ENCODE measurements around the gene SMAD5.

Gene SMAD5

DNA sequence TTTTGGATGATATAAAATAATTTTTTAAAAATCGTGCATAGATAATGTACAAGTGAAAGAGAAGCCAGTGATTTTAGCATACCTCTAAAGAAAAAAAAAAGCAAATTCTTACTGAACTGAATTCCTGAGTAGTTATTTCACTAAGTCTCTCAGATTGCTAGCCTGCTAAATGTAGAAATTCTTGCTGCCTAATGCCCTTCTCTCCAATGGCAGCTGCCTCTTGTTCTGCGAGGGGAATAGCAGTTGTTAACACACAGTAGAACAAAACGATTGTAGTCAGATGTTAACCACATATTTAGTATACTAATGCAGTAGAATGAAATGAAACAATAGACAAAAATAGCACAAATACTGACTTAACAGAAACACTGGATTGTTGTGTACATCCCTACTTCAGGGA, 26.8 kb downstream of the SMAD5 start (continued):
- TF ChIP-seq, protein P1, sequence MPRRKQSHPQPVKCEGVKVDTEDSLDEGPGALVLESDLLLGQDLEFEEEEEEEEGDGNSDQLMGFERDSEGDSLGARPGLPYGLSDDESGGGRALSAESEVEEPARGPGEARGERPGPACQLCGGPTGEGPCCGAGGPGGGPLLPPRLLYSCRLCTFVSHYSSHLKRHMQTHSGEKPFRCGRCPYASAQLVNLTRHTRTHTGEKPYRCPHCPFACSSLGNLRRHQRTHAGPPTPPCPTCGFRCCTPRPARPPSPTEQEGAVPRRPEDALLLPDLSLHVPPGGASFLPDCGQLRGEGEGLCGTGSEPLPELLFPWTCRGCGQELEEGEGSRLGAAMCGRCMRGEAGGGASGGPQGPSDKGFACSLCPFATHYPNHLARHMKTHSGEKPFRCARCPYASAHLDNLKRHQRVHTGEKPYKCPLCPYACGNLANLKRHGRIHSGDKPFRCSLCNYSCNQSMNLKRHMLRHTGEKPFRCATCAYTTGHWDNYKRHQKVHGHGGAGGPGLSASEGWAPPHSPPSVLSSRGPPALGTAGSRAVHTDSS (tag by site-specific recombination; IDR thresholded peaks at IDR 0.05), result no peak
- TF ChIP-seq ZNF596 (tag by site-specific recombination; IDR thresholded peaks at IDR 0.05) (no peak), ZNF184 (tag by site-specific recombination; IDR thresholded peaks at IDR 0.05) (no peak), ZNF112 (tag by site-specific recombination; IDR thresholded peaks at IDR 0.05) (no peak), ZNF121 (tag by site-specific recombination; IDR thresholded peaks at IDR 0.05) (no peak)
- TF ChIP-seq, protein P2, sequence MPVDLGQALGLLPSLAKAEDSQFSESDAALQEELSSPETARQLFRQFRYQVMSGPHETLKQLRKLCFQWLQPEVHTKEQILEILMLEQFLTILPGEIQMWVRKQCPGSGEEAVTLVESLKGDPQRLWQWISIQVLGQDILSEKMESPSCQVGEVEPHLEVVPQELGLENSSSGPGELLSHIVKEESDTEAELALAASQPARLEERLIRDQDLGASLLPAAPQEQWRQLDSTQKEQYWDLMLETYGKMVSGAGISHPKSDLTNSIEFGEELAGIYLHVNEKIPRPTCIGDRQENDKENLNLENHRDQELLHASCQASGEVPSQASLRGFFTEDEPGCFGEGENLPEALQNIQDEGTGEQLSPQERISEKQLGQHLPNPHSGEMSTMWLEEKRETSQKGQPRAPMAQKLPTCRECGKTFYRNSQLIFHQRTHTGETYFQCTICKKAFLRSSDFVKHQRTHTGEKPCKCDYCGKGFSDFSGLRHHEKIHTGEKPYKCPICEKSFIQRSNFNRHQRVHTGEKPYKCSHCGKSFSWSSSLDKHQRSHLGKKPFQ (tag by site-specific recombination; IDR thresholded peaks at IDR 0.05), result no peak

DNA sequence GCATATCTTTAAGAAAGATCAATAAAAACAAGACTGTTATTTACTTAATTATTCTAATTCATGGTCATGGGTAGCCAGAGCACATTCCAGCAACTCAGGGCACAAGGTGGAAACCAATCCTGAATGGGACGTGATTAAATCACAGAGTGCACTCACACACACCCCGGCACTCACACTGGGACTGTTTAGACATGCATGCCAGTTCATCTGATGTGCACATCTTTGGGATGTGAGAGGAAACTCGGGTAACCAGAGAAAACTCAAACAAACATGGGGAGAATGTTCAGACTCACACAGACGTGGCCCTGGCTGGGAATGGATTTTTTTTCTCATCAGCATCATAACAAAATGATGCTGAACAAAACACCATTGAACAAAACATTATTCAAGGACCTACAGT, 29.4 kb downstream of the SMAD5 start:
- Histone ChIP-seq H3K27ac (ENCODE audit: extremely low read depth, low read depth, low read length) (no peak overlapping the region), H3K36me3 (ENCODE audit: control insufficient read depth in 2 of 2, insufficient read depth in 1 of 2, low read length in 2 of 2) (peaks cover 23 to 60% of the 10 kb centered on the region in 2 experiments), H3K4me3 (ENCODE audit: low read depth, low read length) (no peak overlapping the region), H3K4me1 (ENCODE audit: control insufficient read depth, insufficient read depth, low read length) (no peaks in the 10 kb centered on the region), H3K9me3 (ENCODE audit: control insufficient read depth, insufficient read depth, low read depth, low read length) (no peaks in the 10 kb centered on the region)
- ChIA-PET POLR2A (no interaction called here), CTCF (no interaction called here)
- TF ChIP-seq, protein P3, sequence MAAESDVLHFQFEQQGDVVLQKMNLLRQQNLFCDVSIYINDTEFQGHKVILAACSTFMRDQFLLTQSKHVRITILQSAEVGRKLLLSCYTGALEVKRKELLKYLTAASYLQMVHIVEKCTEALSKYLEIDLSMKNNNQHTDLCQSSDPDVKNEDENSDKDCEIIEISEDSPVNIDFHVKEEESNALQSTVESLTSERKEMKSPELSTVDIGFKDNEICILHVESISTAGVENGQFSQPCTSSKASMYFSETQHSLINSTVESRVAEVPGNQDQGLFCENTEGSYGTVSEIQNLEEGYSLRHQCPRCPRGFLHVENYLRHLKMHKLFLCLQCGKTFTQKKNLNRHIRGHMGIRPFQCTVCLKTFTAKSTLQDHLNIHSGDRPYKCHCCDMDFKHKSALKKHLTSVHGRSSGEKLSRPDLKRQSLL (tag by site-specific recombination; IDR thresholded peaks at IDR 0.05), result no peak
- TF ChIP-seq ZNF239 (tag by site-specific recombination; IDR thresholded peaks at IDR 0.05) (no peak), GLI2 (tag by site-specific recombination; IDR thresholded peaks at IDR 0.05; ENCODE audit: borderline replicate concordance, low read depth) (no peak), HOXC10 (CRISPR knock-in tag; IDR thresholded peaks at IDR 0.05) (no peak), ZNF555 (tag by site-specific recombination; conservative IDR thresholded peaks at IDR 0.05) (no peak), ZNF677 (tag by site-specific recombination; IDR thresholded peaks at IDR 0.05) (no peak), ZNF514 (tag by site-specific recombination; IDR thresholded peaks at IDR 0.05) (no peak), ZNF600 (tag by site-specific recombination; IDR thresholded peaks at IDR 0.05) (no peak), ZBTB21 (tag by site-specific recombination; IDR thresholded peaks at IDR 0.05) (no peak), ZNF146 (tag by site-specific recombination; IDR thresholded peaks at IDR 0.05) (no peak), KLF9 (tag by site-specific recombination; IDR thresholded peaks at IDR 0.05; ENCODE audit: low read depth) (no peak), ZSCAN16 (tag by site-specific recombination; IDR thresholded peaks at IDR 0.05) (no peak), ZNF654 (tag by site-specific recombination; IDR thresholded peaks at IDR 0.05; ENCODE audit: low read depth) (no peak), SP2 (tag by site-specific recombination; IDR thresholded peaks at IDR 0.05) (no peak)
- TF ChIP-seq, protein P4, sequence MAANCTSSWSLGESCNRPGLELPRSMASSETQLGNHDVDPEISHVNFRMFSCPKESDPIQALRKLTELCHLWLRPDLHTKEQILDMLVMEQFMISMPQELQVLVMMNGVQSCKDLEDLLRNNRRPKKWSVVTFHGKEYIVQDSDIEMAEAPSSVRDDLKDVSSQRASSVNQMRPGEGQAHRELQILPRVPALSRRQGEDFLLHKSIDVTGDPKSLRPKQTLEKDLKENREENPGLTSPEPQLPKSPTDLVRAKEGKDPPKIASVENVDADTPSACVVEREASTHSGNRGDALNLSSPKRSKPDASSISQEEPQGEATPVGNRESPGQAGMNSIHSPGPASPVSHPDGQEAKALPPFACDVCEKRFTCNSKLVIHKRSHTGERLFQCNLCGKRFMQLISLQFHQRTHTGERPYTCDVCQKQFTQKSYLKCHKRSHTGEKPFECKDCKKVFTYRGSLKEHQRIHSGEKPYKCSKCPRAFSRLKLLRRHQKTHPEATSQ (tag by site-specific recombination; IDR thresholded peaks at IDR 0.05), result no peak
- TF ChIP-seq, protein P5, sequence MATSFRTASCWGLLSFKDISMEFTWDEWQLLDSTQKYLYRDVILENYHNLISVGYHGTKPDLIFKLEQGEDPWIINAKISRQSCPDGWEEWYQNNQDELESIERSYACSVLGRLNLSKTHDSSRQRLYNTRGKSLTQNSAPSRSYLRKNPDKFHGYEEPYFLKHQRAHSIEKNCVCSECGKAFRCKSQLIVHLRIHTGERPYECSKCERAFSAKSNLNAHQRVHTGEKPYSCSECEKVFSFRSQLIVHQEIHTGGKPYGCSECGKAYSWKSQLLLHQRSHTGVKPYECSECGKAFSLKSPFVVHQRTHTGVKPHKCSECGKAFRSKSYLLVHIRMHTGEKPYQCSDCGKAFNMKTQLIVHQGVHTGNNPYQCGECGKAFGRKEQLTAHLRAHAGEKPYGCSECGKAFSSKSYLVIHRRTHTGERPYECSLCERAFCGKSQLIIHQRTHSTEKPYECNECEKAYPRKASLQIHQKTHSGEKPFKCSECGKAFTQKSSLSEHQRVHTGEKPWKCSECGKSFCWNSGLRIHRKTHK (tag by site-specific recombination; IDR thresholded peaks at IDR 0.05), result no peak
- TF ChIP-seq, protein P6, sequence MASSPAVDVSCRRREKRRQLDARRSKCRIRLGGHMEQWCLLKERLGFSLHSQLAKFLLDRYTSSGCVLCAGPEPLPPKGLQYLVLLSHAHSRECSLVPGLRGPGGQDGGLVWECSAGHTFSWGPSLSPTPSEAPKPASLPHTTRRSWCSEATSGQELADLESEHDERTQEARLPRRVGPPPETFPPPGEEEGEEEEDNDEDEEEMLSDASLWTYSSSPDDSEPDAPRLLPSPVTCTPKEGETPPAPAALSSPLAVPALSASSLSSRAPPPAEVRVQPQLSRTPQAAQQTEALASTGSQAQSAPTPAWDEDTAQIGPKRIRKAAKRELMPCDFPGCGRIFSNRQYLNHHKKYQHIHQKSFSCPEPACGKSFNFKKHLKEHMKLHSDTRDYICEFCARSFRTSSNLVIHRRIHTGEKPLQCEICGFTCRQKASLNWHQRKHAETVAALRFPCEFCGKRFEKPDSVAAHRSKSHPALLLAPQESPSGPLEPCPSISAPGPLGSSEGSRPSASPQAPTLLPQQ (tag by site-specific recombination; IDR thresholded peaks at IDR 0.05), result no peak

Data from HEK293 (cell line).